ENCODE data around the gene IL4R. TPM values are rescaled to one million over a fixed set of nuclear protein-coding genes. Genes with fewer than 3 reads are reported as not detected.
"Not testable (repeated sequence)": the region's sequence is repeated elsewhere in the genome, so short reads cannot be mapped to it uniquely, and the experiment has no call there.

IL4R gene
- total and polyA plus RNA-seq, 9 donors: 11.3 to 39.5 (median 17.4) TPM

DNA sequence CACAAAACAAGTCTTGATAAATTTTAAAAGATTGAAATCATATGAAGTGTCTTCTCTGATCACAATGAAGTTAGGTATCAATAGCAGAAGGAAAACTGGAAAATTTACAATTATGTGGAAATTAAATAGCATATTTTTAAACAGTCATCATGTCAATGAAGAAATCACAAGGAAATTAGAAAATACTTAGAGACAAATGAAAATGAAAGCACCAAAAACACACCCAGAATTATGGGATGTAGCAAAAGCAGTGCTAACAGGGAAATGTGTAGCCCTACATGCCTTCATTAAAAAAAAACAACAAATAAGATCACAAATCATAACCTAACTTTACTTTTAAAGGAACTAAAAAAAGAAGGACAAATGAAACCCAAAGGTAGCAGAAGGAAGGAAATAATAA is 80.7 kb downstream of the IL4R start:
- Histone ChIP-seq H3K9me3 (no peaks in the 10 kb centered on the region), H3K27ac (no peak overlapping the region), H3K36me3 (no peaks in the 10 kb centered on the region), H3K4me3 (no peak overlapping the region), H3K4me1 (ENCODE audit: insufficient read depth) (no peaks in the 10 kb centered on the region), H3K27me3 (no peaks in the 10 kb centered on the region)
- no peak for DNase-seq
- TF ChIP-seq EP300 (IDR thresholded peaks at IDR 0.05) (no peak), POLR2A (IDR thresholded peaks at IDR 0.05) (no peak), CTCF (IDR thresholded peaks at IDR 0.05) (no peak)
- intact Hi-C loops (cut with DNase I): no loop called here

DNA sequence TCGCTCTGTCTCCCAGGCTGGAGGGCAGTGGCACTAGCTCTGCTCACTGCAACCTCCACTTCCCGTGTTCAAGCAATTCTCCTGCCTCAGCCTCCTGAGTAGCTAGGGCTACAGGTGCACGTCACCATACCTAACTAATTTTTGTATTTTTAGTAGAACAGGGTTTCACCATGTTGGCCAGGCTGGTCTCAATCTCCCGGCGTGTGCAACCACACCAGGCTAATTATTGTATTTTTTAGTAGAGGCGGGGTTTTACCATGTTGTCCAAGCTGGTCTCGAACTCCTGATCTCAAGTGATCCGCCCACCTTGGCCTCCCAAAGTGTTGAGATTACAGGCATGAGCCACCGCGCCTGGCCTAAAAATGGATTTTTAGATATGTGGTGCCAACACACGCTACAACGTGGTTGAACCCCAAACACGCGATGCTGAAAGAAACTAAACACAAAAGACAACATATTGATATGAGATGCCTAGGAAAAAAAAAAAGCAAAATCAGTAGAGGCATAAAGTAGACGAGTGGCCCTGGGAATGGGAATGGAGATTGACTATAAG is 84.6 kb downstream of the IL4R start:
- H3K27me3 ChIP-seq; H3K27ac ChIP-seq; H3K36me3 ChIP-seq; intact Hi-C loops (cut with DNase I); H3K9me3 ChIP-seq; H3K4me1 ChIP-seq (ENCODE audit: insufficient read depth); H3K4me3 ChIP-seq; DNase-seq: not testable (repeated sequence)
- 81 to 85% (median 85%) methylated on average over 15 of the region's 15 CpGs for WGBS, 3 donors

GRCh38 chr16:27398894-27399853 is 85.4 kb downstream of the IL4R start:
- H3K9me3 ChIP-seq: no peaks in the 10 kb centered on the region
- no peak overlapping the region for H3K27ac ChIP-seq
- 84 to 88% (median 87%) methylated on average over 8 of the region's 8 CpGs for WGBS, 3 donors
- TF ChIP-seq POLR2A (IDR thresholded peaks at IDR 0.05): no peak
- no peak for TF ChIP-seq EP300 (IDR thresholded peaks at IDR 0.05)
- H3K36me3 ChIP-seq: no peaks in the 10 kb centered on the region
- no peaks in the 10 kb centered on the region for H3K4me1 ChIP-seq (ENCODE audit: insufficient read depth)
- no peak for DNase-seq
- intact Hi-C loops (cut with DNase I): no loop called here
- H3K27me3 ChIP-seq: no peaks in the 10 kb centered on the region
- no peak overlapping the region for H3K4me3 ChIP-seq

DNA sequence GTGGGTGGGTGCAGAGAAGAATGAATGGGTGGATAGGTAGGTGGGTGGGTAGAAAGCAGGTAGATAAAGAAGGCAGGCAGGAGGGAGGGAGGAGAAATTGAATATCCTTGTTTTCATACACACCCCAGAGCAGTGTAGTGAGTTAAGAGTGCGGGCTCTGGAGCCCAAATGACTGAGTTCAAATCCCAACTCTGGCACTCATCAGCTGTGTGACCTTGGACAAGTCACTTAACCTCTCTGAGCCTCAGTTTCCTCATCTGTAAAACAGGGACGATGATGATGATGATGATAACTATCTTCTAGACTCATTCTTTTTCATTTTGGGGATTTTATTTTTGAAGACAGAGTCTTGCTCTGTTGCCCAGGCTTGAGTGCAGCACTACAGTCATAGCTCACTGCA is 86.2 kb downstream of the IL4R start:
- Histone ChIP-seq H3K9me3 (no peaks in the 10 kb centered on the region), H3K4me3 (no peak overlapping the region), H3K36me3 (no peaks in the 10 kb centered on the region), H3K4me1 (ENCODE audit: insufficient read depth) (no peaks in the 10 kb centered on the region), H3K27me3 (no peaks in the 10 kb centered on the region), H3K27ac (no peak overlapping the region)
- DNase-seq: no peak
- TF ChIP-seq CTCF (IDR thresholded peaks at IDR 0.05): no peak
- TF ChIP-seq EP300 (IDR thresholded peaks at IDR 0.05): no peak
- TF ChIP-seq POLR2A (IDR thresholded peaks at IDR 0.05): no peak
- intact Hi-C loops (cut with DNase I): no loop called here
- 84 to 91% (median 90%) methylated on average over 2 of the region's 2 CpGs for WGBS, 3 donors

DNA sequence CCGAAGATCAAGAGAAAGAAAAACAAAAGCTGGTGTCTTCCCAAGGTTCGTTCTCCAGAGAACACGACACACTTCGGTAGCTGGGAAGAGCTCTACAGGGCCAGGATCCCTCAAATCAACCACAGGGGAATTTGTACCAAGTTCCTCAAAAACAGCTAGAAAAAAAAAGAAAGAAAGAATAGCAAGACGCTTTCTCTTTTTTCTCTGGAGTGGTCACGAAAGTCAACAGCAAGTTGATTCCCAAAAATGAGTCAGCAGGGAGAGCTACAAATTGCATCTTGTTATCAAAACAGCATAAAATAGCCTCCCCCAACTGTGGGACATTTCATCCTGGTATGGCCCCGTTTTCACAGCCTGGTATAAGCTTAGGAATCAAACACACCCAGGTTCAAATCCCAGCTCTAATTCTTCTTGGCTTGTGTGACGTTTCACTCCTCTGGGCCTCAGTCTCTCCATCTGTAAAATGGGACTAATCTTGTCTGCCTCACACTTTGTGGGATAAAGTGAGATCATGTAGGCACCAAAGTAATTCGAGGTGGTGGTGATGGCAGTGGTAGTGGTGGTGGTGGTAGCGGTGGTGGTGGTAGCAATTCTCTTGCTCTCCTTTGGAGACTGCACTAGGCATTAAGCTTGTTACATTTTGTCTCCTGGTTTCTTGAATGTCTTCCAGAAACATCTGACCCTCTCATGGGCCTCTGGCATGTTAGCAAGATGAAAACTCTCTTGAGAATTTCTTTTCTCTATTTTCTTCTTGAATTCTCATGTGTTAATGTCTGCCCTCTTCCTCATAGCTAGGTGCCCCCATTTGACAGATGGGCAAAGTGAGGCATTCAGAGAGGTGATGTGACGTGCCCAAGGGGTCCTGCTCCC is 87.2 kb downstream of the IL4R start:
- no peak for TF ChIP-seq POLR2A (IDR thresholded peaks at IDR 0.05)
- no peak for TF ChIP-seq CTCF (IDR thresholded peaks at IDR 0.05)
- no peak for TF ChIP-seq EP300 (IDR thresholded peaks at IDR 0.05)
- H3K27ac ChIP-seq: no peak overlapping the region
- WGBS, 3 donors: 29 to 33% (median 32%) methylated on average over 11 of the region's 11 CpGs

More for the DNA sequence above, 87.2 kb downstream of the IL4R start:
- Histone ChIP-seq H3K27me3 (no peaks in the 10 kb centered on the region), H3K4me1 (ENCODE audit: insufficient read depth) (no peaks in the 10 kb centered on the region), H3K9me3 (no peaks in the 10 kb centered on the region), H3K4me3 (no peak overlapping the region), H3K36me3 (no peaks in the 10 kb centered on the region)
- intact Hi-C loops (cut with DNase I): no loop called here
- no peak for DNase-seq
